GM21360 (cell line): ENCODE results near the gene DNAJB2.
A peak's percentile ranks its signal among the peaks of the same experiment; 100 is the strongest.
"Not testable (repeated sequence)": the region's sequence is repeated elsewhere in the genome, so short reads cannot be mapped to it uniquely, and the experiment has no call there.

Source experiments
- ATAC-seq: cut with Tn5 transposase; IDR thresholded peaks from one replicate; pipeline ENCODE4 v1.9.1; 2021; ENCODE audit warnings: mild to moderate bottlenecking, moderate library complexity; ENCODE audit not compliant: unreplicated experiment

The DNAJB2 gene

GRCh38 chr2:219254590-219255201 is 24.5 kb upstream of the DNAJB2 start:
- peak; percentile 22 for ATAC-seq

GRCh38 chr2:219258942-219259341 is 20.2 kb upstream of the DNAJB2 start:
- ATAC-seq = not testable (repeated sequence)

- no peak for ATAC-seq
These were observed 17.9 kb upstream of the DNAJB2 start for GRCh38 chr2:219261024-219261855.

- no peak for ATAC-seq
These were observed 12.9 kb upstream of the DNAJB2 start for GRCh38 chr2:219266232-219266631.

GRCh38 chr2:219266886-219267285 is 12.3 kb upstream of the DNAJB2 start:
- no peak for ATAC-seq

- no peak for ATAC-seq
These were observed 10.9 kb upstream of the DNAJB2 start for GRCh38 chr2:219268294-219268693.

- no peak for ATAC-seq
These were observed 9.7 kb upstream of the DNAJB2 start for GRCh38 chr2:219269362-219270054.

GRCh38 chr2:219270055-219270372 is 9.2 kb upstream of the DNAJB2 start:
- no peak for ATAC-seq

GRCh38 chr2:219271021-219271420 is 8.1 kb upstream of the DNAJB2 start:
- no peak for ATAC-seq

- ATAC-seq = no peak
These were observed 6.8 kb upstream of the DNAJB2 start for GRCh38 chr2:219272356-219272755.

GRCh38 chr2:219272995-219273394 is 6.2 kb upstream of the DNAJB2 start:
- no peak for ATAC-seq

GRCh38 chr2:219273937-219274336 is 5.2 kb upstream of the DNAJB2 start:
- ATAC-seq = no peak

GRCh38 chr2:219274361-219274921 is 4.7 kb upstream of the DNAJB2 start:
- no peak for ATAC-seq

GRCh38 chr2:219277703-219278654 is 1.2 kb upstream of the DNAJB2 start:
- ATAC-seq = no peak

- ATAC-seq = no peak
These were observed 463 bp upstream of the DNAJB2 start for GRCh38 chr2:219278655-219279150.

GRCh38 chr2:219279916-219280516 is 850 bp downstream of the DNAJB2 start:
- ATAC-seq = no peak

- ATAC-seq = no peak
These were observed 1.5 kb downstream of the DNAJB2 start for GRCh38 chr2:219280651-219281050.

GRCh38 chr2:219281588-219281987 is 2.4 kb downstream of the DNAJB2 start:
- no peak for ATAC-seq

GRCh38 chr2:219282375-219282774 is 3.2 kb downstream of the DNAJB2 start:
- no peak for ATAC-seq
